Liver (tissue), 9 donors: Measurements from ENCODE around the gene AGGF1. TPM values are rescaled to one million over a fixed set of nuclear protein-coding genes. Genes with fewer than 3 reads are reported as not detected.
"Not testable (repeated sequence)": the region's sequence is repeated elsewhere in the genome, so short reads cannot be mapped to it uniquely, and the experiment has no call there.

ENCODE experiments used
- DNase-seq: peaks from one replicate; pipeline ENCODE4 v3.0.0-alpha.2; 2017; ENCODE audit warnings: low spot score
- H3K27ac ChIP-seq, 2 donors: one replicate each; pipeline ENCODE4 v1.7.0; 2013; ENCODE audit warnings: inconsistent platforms in 2 of 2, low read length in 2 of 2, control low read depth in 1 of 2, low read depth in 1 of 2, mild to moderate bottlenecking in 1 of 2
- H3K27me3 ChIP-seq, 4 donors: one replicate each; pipeline versions ENCODE4 v1.6.1 to v1.7.0; 2013; ENCODE audit warnings: low read length in 3 of 4, inconsistent platforms in 1 of 4, mild to moderate bottlenecking in 1 of 4, moderate library complexity in 1 of 4; ENCODE audit not compliant: control insufficient read depth in 4 of 4, insufficient read depth in 4 of 4
- H3K36me3 ChIP-seq, 4 donors: one replicate each; pipeline versions ENCODE4 v1.6.1 to v1.7.0; 2013; ENCODE audit warnings: low read length in 3 of 4, mild to moderate bottlenecking in 3 of 4, low read depth in 1 of 4, moderate library complexity in 1 of 4; ENCODE audit not compliant: control insufficient read depth in 4 of 4, insufficient read depth in 3 of 4
- H3K4me1 ChIP-seq, 4 donors: one replicate each; pipeline versions ENCODE4 v1.6.1 to v1.7.0; 2013; ENCODE audit warnings: low read length in 3 of 4, mild to moderate bottlenecking in 3 of 4, moderate library complexity in 1 of 4; ENCODE audit not compliant: control insufficient read depth in 4 of 4, insufficient read depth in 4 of 4
- H3K4me3 ChIP-seq, 3 donors: one replicate each; pipeline versions ENCODE4 v1.6.1 to v1.7.0; 2013; ENCODE audit warnings: low read length in 3 of 3, control low read depth in 1 of 3, low read depth in 1 of 3, mild to moderate bottlenecking in 1 of 3
- H3K9ac ChIP-seq, 2 donors: one replicate each; pipeline ENCODE4 v1.7.0; 2013; ENCODE audit warnings: low read length in 2 of 2, mild to moderate bottlenecking in 2 of 2, moderate library complexity in 2 of 2, control low read depth in 1 of 2, low read depth in 1 of 2
- H3K9me3 ChIP-seq, 4 donors: one replicate each; pipeline versions ENCODE4 v1.6.1 to v1.7.0; 2013; ENCODE audit warnings: low read length in 3 of 4; ENCODE audit not compliant: control insufficient read depth in 4 of 4
- ATF3 ChIP-seq: IDR thresholded peaks from 2 replicates; pipeline ENCODE4 v1.6.1; 2016; ENCODE audit warnings: antibody characterized with exemption
- FOXA2 ChIP-seq: IDR thresholded peaks from 2 replicates; pipeline ENCODE4 v1.6.1; 2016; ENCODE audit warnings: antibody characterized with exemption
- HNF4G ChIP-seq: IDR thresholded peaks from 2 replicates; pipeline ENCODE4 v1.6.1; 2016; ENCODE audit warnings: antibody characterized with exemption
- JUND ChIP-seq, 2 donors: IDR thresholded peaks; 2 replicates each; pipeline ENCODE4 v1.6.1; 2016; ENCODE audit warnings: antibody characterized with exemption in 2 of 2
- NR2F2 ChIP-seq: IDR thresholded peaks from 2 replicates; pipeline ENCODE4 v1.6.1; 2016; ENCODE audit warnings: antibody characterized with exemption
- TAF1 ChIP-seq: conservative IDR thresholded peaks from 2 replicates; pipeline ENCODE4 v1.6.1; 2016; ENCODE audit warnings: antibody characterized with exemption, mild to moderate bottlenecking
- WGBS: extraction: QIAGEN DNeasy Blood & Tissue Kit; methylation state at CpG from one replicate; pipeline ENCODE4 v1.1.7; 2013; 5-methylcytosine and 5-hydroxymethylcytosine counted together
- polyA plus RNA-seq, 2 donors: library from polyadenylated mRNA; stranded (reverse) in 1 of 2; unstranded in 1 of 2; fragments of 200-250 nt in 1 of 2; fragments of >200 nt in 1 of 2; fragmentation: Nextera tagmentation in 1 of 2; extraction: Ambion mirVana in 1 of 2; gene quantifications; one replicate each; pipeline versions ENCODE4 v1.2.1 to v1.2.3, GENCODE V29; 2013 to 2015
- total RNA-seq, 2 donors: library from RNA; depleted of rRNA; stranded (reverse); fragments of >200 nt; gene quantifications; one replicate each; pipeline ENCODE4 v1.2.3, GENCODE V29; 2014
- TF ChIP-seq, protein P1 (sequence below): fragments of 150-350 bp; IDR thresholded peaks from 2 replicates; pipeline ENCODE4 v1.5.1; 2017; ENCODE audit warnings: improper control_type of control experiment, low read depth, low read length; ENCODE audit not compliant: missing input control
- donor health status: healthy.
- donor health status: healthy.
- donor health status: healthy.
- donor health status: healthy.
- donor health status: healthy.

Gene AGGF1
- total and polyA plus RNA-seq, 4 donors = 7.2 to 16.7 (median 15.1) TPM

DNA sequence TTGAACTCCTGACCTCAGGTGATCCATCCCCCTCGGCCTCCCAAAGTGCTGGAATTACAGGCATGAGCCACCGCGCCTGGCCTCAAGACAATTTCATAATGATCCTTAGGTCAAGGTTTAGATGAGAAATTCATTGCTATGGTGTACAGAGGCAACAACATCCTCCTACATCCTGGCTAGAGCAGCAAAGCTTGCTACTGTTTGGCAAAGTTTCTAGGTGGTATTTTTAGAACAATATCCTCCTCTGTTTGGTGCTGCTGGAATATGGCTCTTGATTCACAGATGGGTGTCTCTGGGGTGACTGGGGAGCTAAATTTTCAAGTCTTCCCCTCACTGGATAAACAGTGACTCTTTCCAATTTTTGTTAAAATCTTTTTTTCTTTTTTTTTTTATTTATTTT lies 46.7 kb upstream of the AGGF1 start:
- no peaks in the 10 kb centered on the region for H3K9me3 ChIP-seq
- H3K4me1 ChIP-seq = no peaks in the 10 kb centered on the region
- H3K4me3 ChIP-seq = no peak overlapping the region
- H3K9ac ChIP-seq = no peak overlapping the region
- H3K27ac ChIP-seq = no peak overlapping the region
- H3K36me3 ChIP-seq = no peaks in the 10 kb centered on the region
- TF ChIP-seq JUND (IDR thresholded peaks at IDR 0.05) (no peak), NR2F2 (peak; percentile 37)
- H3K27me3 ChIP-seq = no peaks in the 10 kb centered on the region
- WGBS = 65% methylated on average over 3 of the region's 3 CpGs
- no peak for DNase-seq

DNA sequence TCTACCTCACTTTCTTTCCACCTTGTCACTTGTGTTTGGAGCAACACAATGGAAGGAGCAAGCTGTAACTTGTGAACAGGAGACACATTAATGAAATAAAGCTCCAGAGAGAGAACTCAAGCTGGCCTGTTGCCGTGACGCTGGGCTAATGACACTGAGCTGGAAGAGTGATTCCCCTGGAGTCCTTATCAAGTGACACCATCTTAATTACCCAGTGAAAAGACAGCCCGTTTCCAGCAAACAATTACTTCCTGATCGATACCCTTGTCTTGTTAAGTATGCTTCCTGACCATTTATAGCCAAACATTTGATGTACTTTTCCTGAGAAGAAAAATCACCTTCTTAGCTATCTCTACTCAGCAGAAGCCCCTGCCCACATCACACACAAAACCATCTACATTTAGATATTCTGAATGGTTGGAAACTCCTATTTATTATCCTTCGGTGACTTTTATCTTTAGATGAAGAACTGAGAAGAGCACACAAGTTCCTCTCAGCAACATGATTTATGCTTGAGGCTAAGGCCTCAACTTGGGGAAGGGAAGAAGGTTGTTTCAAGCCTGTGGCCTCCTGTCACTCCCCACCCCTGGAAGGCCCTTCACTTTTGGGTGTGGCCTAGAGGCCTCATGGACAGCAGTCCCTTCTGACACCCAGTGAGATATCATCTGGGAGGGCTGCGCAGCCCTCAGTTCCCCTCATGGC lies 43.2 kb upstream of the AGGF1 start:
- 66% methylated on average over 6 of the region's 6 CpGs for WGBS
- Histone ChIP-seq H3K27me3 (no peaks in the 10 kb centered on the region), H3K36me3 (no peaks in the 10 kb centered on the region), H3K4me1 (no peaks in the 10 kb centered on the region), H3K9me3 (no peaks in the 10 kb centered on the region), H3K27ac (no peak overlapping the region), H3K9ac (no peak overlapping the region), H3K4me3 (no peak overlapping the region)
- DNase-seq = no peak
- TF ChIP-seq, protein P1, sequence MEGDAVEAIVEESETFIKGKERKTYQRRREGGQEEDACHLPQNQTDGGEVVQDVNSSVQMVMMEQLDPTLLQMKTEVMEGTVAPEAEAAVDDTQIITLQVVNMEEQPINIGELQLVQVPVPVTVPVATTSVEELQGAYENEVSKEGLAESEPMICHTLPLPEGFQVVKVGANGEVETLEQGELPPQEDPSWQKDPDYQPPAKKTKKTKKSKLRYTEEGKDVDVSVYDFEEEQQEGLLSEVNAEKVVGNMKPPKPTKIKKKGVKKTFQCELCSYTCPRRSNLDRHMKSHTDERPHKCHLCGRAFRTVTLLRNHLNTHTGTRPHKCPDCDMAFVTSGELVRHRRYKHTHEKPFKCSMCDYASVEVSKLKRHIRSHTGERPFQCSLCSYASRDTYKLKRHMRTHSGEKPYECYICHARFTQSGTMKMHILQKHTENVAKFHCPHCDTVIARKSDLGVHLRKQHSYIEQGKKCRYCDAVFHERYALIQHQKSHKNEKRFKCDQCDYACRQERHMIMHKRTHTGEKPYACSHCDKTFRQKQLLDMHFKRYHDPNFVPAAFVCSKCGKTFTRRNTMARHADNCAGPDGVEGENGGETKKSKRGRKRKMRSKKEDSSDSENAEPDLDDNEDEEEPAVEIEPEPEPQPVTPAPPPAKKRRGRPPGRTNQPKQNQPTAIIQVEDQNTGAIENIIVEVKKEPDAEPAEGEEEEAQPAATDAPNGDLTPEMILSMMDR = no peak

DNA sequence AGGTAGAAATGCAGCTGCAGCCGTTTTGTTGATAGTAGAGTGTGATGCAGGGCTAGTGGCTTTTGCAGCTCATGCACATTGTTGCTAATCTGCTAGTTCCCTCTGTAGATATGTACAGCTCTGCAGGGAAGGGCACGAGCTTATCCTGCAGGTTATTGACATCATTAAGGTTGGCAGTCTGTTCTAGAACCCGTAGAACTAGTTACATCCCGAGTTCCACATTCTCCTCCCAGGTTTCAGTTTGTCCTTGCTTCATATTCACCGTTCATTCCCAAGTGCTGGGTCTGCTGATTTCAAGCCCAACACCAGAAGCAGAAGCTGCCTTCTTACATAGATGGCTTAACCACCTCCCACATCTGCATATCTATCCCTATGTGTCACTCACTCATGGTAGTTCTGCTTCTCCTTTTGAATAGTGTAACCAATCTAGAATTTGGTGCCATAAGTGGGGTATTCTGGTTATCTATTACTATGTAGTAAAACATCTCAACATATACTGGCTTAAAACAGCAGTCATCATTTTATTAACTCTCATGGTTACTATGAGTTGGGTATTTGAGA lies 39.2 kb upstream of the AGGF1 start:
- Histone ChIP-seq H3K4me3 (no peak overlapping the region), H3K9me3 (no peaks in the 10 kb centered on the region), H3K27me3 (no peaks in the 10 kb centered on the region), H3K9ac (no peak overlapping the region), H3K4me1 (no peaks in the 10 kb centered on the region), H3K27ac (no peak overlapping the region), H3K36me3 (no peaks in the 10 kb centered on the region)
- TF ChIP-seq HNF4G = no peak
- TF ChIP-seq TAF1 = no peak
- TF ChIP-seq FOXA2 = no peak
- DNase-seq = no peak
- 78% methylated on average over 5 of the region's 5 CpGs for WGBS

GRCh38 chr5:76993436-76993835 lies 36.8 kb upstream of the AGGF1 start:
- H3K4me1 ChIP-seq, H3K27ac ChIP-seq, H3K4me3 ChIP-seq, DNase-seq, H3K9me3 ChIP-seq, H3K27me3 ChIP-seq, H3K9ac ChIP-seq, H3K36me3 ChIP-seq: not testable (repeated sequence)
- 89% methylated on average over 9 of the region's 9 CpGs for WGBS

DNA sequence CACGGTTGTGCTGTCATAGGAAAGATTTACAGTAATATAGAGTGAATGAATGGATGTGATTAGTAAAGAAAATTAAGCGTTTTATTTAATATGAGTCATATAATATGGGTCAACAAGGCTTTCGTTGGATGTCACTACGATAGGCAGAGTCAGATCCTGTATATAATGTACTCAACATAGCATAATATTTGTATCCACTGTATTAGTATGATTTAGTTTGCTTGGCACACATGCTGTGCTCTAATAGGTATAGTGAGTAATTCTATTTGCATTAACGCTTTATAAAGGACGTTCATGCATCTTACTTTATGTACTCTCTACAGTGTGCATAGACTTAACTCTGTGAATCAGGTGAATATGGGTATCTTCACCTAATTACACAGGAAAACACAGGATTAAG lies 35.9 kb upstream of the AGGF1 start:
- Histone ChIP-seq H3K4me1 (no peaks in the 10 kb centered on the region), H3K9ac (no peak overlapping the region), H3K36me3 (no peaks in the 10 kb centered on the region), H3K9me3 (no peaks in the 10 kb centered on the region), H3K4me3 (no peak overlapping the region), H3K27ac (no peak overlapping the region), H3K27me3 (no peaks in the 10 kb centered on the region)
- no peak for TF ChIP-seq ATF3
- WGBS = 75% methylated on average over 6 of the region's 6 CpGs
- no peak for DNase-seq

DNA sequence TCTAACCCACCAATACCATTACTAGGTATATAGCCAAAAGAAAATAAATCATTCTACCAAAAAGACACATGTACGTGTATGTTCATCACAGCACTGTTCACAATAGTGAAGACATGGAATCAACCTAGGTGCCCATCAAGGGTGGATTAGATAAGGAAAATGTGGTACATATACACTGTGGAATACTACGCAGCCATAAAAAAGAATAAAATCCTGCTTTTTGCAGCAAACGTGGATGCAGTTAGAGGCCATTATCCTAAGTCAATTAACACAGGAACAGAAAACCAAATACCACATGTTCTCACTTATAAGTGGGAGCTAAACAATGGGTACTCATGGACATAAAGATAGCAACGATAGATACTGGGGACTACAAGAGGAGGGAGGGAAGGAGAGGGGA lies 32.0 kb upstream of the AGGF1 start:
- not testable (repeated sequence) for H3K4me1 ChIP-seq, H3K9me3 ChIP-seq, H3K27me3 ChIP-seq, H3K4me3 ChIP-seq, H3K9ac ChIP-seq, H3K27ac ChIP-seq, DNase-seq, H3K36me3 ChIP-seq
- WGBS = 85% methylated on average over 4 of the region's 4 CpGs
